Measurements from ENCODE around the gene FHIT.

DNA sequence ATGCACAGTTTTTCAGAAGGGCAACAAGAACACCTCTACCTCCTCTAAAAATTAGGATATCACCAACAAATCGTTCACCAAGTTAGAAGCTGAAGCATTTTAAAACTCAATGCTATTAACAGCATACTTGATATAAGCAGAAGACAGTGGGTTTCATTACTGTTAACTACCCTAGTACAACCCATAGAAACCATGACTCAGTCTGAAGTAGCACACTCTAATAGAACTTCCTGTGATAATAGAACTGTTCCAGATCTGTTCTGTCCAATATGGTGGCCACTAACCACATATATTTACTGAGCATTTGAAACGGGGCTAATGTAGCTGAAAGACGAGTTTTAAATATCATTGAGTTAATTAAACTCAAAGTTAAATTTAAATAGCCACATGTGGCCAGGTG, 1075.6 kb downstream of the FHIT start:
- TF ChIP-seq POLR2AphosphoS5 (IDR thresholded peaks at IDR 0.05; ENCODE audit: low read depth, low read length) (no peak), TAF1 (IDR thresholded peaks at IDR 0.05; ENCODE audit: borderline replicate concordance, insufficient read depth, low read length) (no peak), FOXP2 (optimal IDR thresholded peaks at IDR 0.05; ENCODE audit: borderline replicate concordance, extremely low read depth, extremely low read length, insufficient read depth) (no peak), SIN3A (IDR thresholded peaks at IDR 0.05; ENCODE audit: borderline replicate concordance, insufficient read depth, low read length) (no peak)
- TF ChIP-seq, protein P1, sequence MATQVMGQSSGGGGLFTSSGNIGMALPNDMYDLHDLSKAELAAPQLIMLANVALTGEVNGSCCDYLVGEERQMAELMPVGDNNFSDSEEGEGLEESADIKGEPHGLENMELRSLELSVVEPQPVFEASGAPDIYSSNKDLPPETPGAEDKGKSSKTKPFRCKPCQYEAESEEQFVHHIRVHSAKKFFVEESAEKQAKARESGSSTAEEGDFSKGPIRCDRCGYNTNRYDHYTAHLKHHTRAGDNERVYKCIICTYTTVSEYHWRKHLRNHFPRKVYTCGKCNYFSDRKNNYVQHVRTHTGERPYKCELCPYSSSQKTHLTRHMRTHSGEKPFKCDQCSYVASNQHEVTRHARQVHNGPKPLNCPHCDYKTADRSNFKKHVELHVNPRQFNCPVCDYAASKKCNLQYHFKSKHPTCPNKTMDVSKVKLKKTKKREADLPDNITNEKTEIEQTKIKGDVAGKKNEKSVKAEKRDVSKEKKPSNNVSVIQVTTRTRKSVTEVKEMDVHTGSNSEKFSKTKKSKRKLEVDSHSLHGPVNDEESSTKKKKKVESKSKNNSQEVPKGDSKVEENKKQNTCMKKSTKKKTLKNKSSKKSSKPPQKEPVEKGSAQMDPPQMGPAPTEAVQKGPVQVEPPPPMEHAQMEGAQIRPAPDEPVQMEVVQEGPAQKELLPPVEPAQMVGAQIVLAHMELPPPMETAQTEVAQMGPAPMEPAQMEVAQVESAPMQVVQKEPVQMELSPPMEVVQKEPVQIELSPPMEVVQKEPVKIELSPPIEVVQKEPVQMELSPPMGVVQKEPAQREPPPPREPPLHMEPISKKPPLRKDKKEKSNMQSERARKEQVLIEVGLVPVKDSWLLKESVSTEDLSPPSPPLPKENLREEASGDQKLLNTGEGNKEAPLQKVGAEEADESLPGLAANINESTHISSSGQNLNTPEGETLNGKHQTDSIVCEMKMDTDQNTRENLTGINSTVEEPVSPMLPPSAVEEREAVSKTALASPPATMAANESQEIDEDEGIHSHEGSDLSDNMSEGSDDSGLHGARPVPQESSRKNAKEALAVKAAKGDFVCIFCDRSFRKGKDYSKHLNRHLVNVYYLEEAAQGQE (IDR thresholded peaks at IDR 0.05; ENCODE audit: insufficient read depth in 1 of 2, low read depth in 2 of 2, low read length in 2 of 2) = no peak
